Activated naive CD4-positive, alpha-beta T cell treated with anti-CD3 and anti-CD28 coated beads, Interleukin-2, amount 10 ng/mL, durations not matched to agents 7 days and 5 days (primary cell): ENCODE measurements around the gene PIK3AP1.
A peak's percentile ranks its signal among the peaks of the same experiment; 100 is the strongest.

Experiments used
- CTCF ChIA-PET: fragments of 350-600 bp; sonication (Branson Sonifier 250); formaldehyde crosslinking; loops from one replicate; lab custom pipeline; 2021; ENCODE audit warnings: antibody characterized with exemption; lab: Charles Lee
- DNase-seq: peaks from one replicate; pipeline ENCODE4 v3.0.0-alpha.2; 2020
- H3K27ac Mint-ChIP-seq: one replicate; pipeline ENCODE4 v1.8.0; 2021; ENCODE audit warnings: mild to moderate bottlenecking, moderate library complexity, mixed read lengths
- H3K27me3 Mint-ChIP-seq: one replicate; pipeline ENCODE4 v1.8.0; 2021; ENCODE audit warnings: mild to moderate bottlenecking, mixed read lengths
- H3K36me3 Mint-ChIP-seq: one replicate; pipeline ENCODE4 v1.8.0; 2021; ENCODE audit warnings: mixed read lengths
- H3K4me1 Mint-ChIP-seq: one replicate; pipeline ENCODE4 v1.8.0; 2021; ENCODE audit warnings: mixed read lengths
- H3K4me3 Mint-ChIP-seq: one replicate; pipeline ENCODE4 v1.8.0; 2021; ENCODE audit warnings: mild to moderate bottlenecking, moderate library complexity, mixed read lengths
- H3K9me3 Mint-ChIP-seq: one replicate; pipeline ENCODE4 v1.8.0; 2021; ENCODE audit warnings: mixed read lengths

The PIK3AP1 gene

DNA sequence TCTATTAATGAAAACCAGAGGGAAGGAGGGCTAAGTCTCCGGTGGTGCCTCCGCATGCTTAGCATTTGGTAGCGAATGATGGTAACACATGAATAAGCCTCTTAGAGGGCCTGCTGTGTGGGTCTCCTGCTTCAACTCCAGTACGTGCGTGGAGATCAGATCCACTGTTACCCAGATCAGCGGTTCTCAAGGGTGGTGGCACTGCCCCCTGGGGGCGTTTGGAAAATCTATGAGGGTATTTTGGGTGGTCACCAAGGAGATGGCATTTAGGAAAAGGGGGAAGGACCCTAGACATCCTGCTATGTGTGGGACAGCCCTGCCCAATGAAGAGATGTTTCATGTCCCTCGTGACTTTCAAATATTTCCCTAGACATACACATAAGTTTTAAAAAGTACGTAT, 76.4 kb downstream of the PIK3AP1 start:
- peaks cover 26% of the 10 kb centered on the region for H3K27me3 Mint-ChIP-seq
- peaks cover 14% of the 10 kb centered on the region for H3K4me1 Mint-ChIP-seq
- DNase-seq: no peak
- H3K27ac Mint-ChIP-seq: no peak overlapping the region
- no peaks in the 10 kb centered on the region for H3K9me3 Mint-ChIP-seq
- CTCF ChIA-PET: interaction anchor here (0.6 to 3.6 kb wide), 6 partner anchors 8 to 206 kb away, joined by 3 to 32 read pairs (median 4); no protein-coding TSS in a partner anchor
- H3K36me3 Mint-ChIP-seq: no peaks in the 10 kb centered on the region
- H3K4me3 Mint-ChIP-seq: no peak overlapping the region

GRCh38 chr10:96642973-96643372, 77.3 kb downstream of the PIK3AP1 start:
- Mint-ChIP-seq H3K36me3 (no peaks in the 10 kb centered on the region), H3K27ac (no peak overlapping the region), H3K4me1 (peaks cover 9% of the 10 kb centered on the region), H3K27me3 (peaks cover 26% of the 10 kb centered on the region), H3K4me3 (no peak overlapping the region), H3K9me3 (no peaks in the 10 kb centered on the region)
- peak; percentile 77 for DNase-seq
- CTCF ChIA-PET: interaction anchor here (0.6 to 3.6 kb wide), 14 partner anchors 9 to 384 kb away, joined by 3 to 32 read pairs (median 4); no protein-coding TSS in a partner anchor

DNA sequence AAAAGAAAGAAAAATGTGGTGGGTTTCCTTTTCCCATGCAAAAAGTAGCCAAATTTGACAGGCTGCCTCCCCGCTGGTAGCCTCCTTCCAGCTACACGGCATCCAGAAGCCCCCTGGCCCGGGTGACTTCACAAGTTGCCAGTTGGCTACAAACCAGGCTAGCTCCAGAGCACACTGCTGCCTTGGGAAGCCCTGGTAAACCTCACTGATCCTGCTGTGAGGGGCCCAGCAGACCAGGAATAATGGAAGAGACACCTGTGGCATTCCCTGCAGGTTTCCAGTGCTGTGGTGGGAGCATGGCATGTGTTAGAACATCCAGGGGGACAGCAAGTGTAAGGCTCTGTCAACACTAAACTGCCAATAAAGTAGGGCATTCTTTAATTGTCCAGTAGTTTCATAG, 77.8 kb downstream of the PIK3AP1 start:
- no peak for DNase-seq
- Mint-ChIP-seq H3K4me1 (peaks cover 7% of the 10 kb centered on the region), H3K36me3 (no peaks in the 10 kb centered on the region), H3K9me3 (no peaks in the 10 kb centered on the region), H3K27me3 (peaks cover 31% of the 10 kb centered on the region), H3K27ac (no peak overlapping the region), H3K4me3 (no peak overlapping the region)
- CTCF ChIA-PET: interaction anchor here (0.8 to 3.6 kb wide), 10 partner anchors 9 to 383 kb away, joined by 3 to 32 read pairs (median 4); no protein-coding TSS in a partner anchor

GRCh38 chr10:96641396-96642295, 78.7 kb downstream of the PIK3AP1 start:
- peaks cover 1% of the 10 kb centered on the region for H3K4me1 Mint-ChIP-seq
- no peak overlapping the region for H3K4me3 Mint-ChIP-seq
- H3K27ac Mint-ChIP-seq: no peak overlapping the region
- CTCF ChIA-PET: interaction anchor here (0.6 to 3.6 kb wide), 19 partner anchors 7 to 384 kb away, joined by 3 to 32 read pairs (median 4); partner anchors contain the start of gene PIK3AP1
- H3K27me3 Mint-ChIP-seq: peaks cover 31% of the 10 kb centered on the region
- no peaks in the 10 kb centered on the region for H3K36me3 Mint-ChIP-seq
- no peaks in the 10 kb centered on the region for H3K9me3 Mint-ChIP-seq
- no peak for DNase-seq

- Mint-ChIP-seq H3K9me3 (no peaks in the 10 kb centered on the region), H3K4me3 (no peak overlapping the region), H3K27ac (no peak overlapping the region), H3K27me3 (peaks cover 26% of the 10 kb centered on the region), H3K36me3 (no peaks in the 10 kb centered on the region), H3K4me1 (no peaks in the 10 kb centered on the region)
- DNase-seq: no peak
- CTCF ChIA-PET: interaction anchor here (0.7 to 3.2 kb wide), 9 partner anchors 30 to 385 kb away, joined by 3 to 28 read pairs (median 4); partner anchors contain the start of gene PIK3AP1
Measured at GRCh38 chr10:96639899-96640298, 80.4 kb downstream of the PIK3AP1 start.

GRCh38 chr10:96638696-96639095, 81.6 kb downstream of the PIK3AP1 start:
- no peak for DNase-seq
- no peaks in the 10 kb centered on the region for H3K36me3 Mint-ChIP-seq
- no peak overlapping the region for H3K4me3 Mint-ChIP-seq
- H3K27me3 Mint-ChIP-seq: peaks cover 26% of the 10 kb centered on the region
- H3K4me1 Mint-ChIP-seq: no peaks in the 10 kb centered on the region
- H3K27ac Mint-ChIP-seq: no peak overlapping the region
- CTCF ChIA-PET: interaction anchor here (1.3 to 2.4 kb wide), 4 partner anchors 38 to 398 kb away, joined by 3 to 9 read pairs (median 5); no protein-coding TSS in a partner anchor
- no peaks in the 10 kb centered on the region for H3K9me3 Mint-ChIP-seq

DNA sequence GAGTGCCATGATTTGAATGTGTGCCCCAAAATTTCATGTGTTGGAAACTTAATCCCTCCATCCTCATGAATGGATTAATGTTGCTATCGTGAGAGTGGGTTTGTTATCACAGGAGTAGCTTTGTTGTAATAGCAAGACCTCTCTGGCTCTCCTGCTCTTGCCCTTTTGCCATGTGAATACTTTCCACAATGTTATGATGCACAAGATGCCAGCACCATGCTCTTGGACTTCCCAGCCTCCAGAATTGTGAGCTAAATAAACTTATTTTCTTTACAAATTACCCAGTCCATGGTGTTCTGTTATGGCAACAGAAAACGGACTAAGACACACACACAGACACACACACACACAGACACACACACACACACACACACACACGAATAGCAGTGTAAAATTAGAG, 82.2 kb downstream of the PIK3AP1 start:
- H3K9me3 Mint-ChIP-seq: no peaks in the 10 kb centered on the region
- CTCF ChIA-PET: interaction anchor here (1.3 to 2.1 kb wide), 2 partner anchors 387 to 399 kb away, joined by 5 read pairs; no protein-coding TSS in a partner anchor
- no peak for DNase-seq
- H3K36me3 Mint-ChIP-seq: no peaks in the 10 kb centered on the region
- H3K27ac Mint-ChIP-seq: no peak overlapping the region
- peaks cover 26% of the 10 kb centered on the region for H3K27me3 Mint-ChIP-seq
- no peaks in the 10 kb centered on the region for H3K4me1 Mint-ChIP-seq
- no peak overlapping the region for H3K4me3 Mint-ChIP-seq

DNA sequence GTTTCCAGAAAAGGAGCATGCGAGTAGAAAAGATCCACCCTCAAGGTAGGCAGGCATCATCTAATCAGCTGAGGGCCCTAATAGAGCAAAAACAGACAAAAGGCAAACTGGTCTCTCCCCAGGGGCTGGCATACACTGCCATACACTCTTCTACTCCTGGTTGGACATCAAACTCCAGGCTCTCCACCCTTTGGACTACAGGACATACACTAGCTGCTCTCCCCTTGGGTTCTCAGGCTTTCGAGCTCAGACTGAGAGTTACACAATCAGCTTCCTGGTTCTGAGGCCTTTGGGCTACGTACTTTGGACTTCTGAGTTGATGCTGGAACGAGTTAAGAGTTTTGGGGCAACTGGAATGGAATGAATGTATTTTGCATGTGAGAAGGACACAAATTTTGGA, 82.6 kb downstream of the PIK3AP1 start:
- Mint-ChIP-seq H3K4me3 (no peak overlapping the region), H3K27me3 (peaks cover 22% of the 10 kb centered on the region), H3K36me3 (no peaks in the 10 kb centered on the region), H3K4me1 (no peaks in the 10 kb centered on the region), H3K27ac (no peak overlapping the region), H3K9me3 (no peaks in the 10 kb centered on the region)
- CTCF ChIA-PET: interaction anchor here (1.3 to 2.1 kb wide), 2 partner anchors 388 to 399 kb away, joined by 5 read pairs; no protein-coding TSS in a partner anchor
- no peak for DNase-seq

DNA sequence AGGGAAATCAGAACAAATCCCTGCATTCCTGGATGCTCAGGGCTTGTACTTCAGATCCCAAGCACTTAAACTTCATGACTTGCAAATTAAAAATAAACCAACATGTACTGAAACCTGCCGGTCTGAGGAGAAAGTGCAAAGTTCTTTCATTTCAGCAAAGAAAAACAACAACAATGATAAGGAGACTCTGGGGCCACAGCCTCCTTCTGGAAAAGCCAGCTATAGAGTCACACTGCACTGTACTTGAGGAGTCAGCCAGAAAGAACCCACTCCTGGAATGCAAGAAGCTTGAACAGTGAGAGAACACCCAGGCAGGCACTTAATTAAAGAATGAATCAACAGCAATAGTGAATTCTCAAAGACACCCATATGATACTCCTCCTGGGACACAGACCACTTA, 83.8 kb downstream of the PIK3AP1 start:
- Mint-ChIP-seq H3K27me3 (peaks cover 15% of the 10 kb centered on the region), H3K36me3 (no peaks in the 10 kb centered on the region), H3K4me3 (no peak overlapping the region), H3K9me3 (no peaks in the 10 kb centered on the region), H3K4me1 (no peaks in the 10 kb centered on the region), H3K27ac (no peak overlapping the region)
- no peak for DNase-seq
- CTCF ChIA-PET: no interaction called here

DNA sequence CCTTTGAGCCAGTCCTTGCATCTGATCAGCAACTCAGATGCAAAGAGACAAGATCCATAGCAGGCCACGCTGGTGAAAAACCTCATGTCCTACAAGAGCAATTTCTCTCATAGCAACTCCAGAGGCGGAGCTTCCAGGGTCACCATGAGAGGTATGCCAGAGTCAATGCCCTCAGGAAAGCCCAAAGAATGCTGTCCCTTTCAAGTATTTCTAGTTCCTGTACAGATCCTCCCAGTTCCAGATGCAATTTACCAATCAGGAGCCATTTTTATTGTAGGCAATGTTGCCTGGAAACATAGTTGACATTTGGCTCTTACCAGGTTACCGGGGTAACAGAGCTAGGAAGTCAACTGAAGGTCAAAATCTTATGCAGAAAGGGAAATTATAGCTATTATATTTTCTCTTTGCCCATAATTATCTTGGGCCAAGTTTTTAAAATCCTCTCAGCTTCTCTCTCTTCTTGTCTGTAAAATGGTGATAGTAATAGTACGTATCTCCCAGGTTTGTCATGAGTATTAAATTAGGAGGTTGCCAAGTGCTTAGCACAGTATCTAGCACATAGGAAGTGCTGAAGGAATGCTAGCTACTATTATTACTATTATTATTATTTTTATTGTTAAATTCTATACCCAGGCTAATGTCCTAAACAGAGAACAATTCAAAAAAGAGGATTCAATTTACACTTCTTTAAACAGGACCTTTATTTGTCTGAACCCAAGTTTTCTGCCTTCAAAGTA, 87.2 kb downstream of the PIK3AP1 start:
- Mint-ChIP-seq H3K27ac (no peak overlapping the region), H3K4me3 (no peak overlapping the region), H3K27me3 (peaks cover 10% of the 10 kb centered on the region), H3K9me3 (no peaks in the 10 kb centered on the region), H3K36me3 (no peaks in the 10 kb centered on the region), H3K4me1 (no peaks in the 10 kb centered on the region)
- CTCF ChIA-PET: interaction anchor here (1.1 kb wide), 1 partner anchor 10 kb away, joined by 6 read pairs; no protein-coding TSS in a partner anchor
- no peak for DNase-seq

DNA sequence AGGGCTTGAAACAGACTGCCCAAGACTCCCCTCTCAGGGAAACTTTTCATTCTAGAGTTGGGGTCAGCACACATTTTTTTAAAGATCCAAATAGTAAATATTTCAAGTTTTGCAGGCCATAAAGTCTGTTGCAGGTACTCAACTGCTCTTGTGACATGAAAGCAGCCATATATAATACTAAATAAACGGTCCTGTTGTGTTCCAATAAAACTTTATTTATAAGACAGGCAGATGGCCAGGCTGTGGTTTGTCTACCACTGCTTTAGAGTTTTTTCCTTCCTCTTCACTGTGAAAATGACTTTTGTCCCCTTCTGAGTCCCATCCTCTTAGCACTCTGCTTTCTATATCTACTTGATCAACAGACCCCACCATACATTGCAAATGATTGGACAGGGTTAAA, 93.0 kb downstream of the PIK3AP1 start:
- Mint-ChIP-seq H3K27ac (no peak overlapping the region), H3K9me3 (no peaks in the 10 kb centered on the region), H3K27me3 (peaks cover 9% of the 10 kb centered on the region), H3K4me1 (no peaks in the 10 kb centered on the region), H3K4me3 (no peak overlapping the region), H3K36me3 (no peaks in the 10 kb centered on the region)
- no peak for DNase-seq
- CTCF ChIA-PET: no interaction called here

- Mint-ChIP-seq H3K4me1 (no peaks in the 10 kb centered on the region), H3K36me3 (no peaks in the 10 kb centered on the region), H3K27ac (no peak overlapping the region), H3K4me3 (no peak overlapping the region), H3K27me3 (peaks cover 9% of the 10 kb centered on the region), H3K9me3 (no peaks in the 10 kb centered on the region)
- peak; percentile 37 for DNase-seq
- CTCF ChIA-PET: no interaction called here
Measured at GRCh38 chr10:96626795-96627194, 93.5 kb downstream of the PIK3AP1 start.

GRCh38 chr10:96625173-96625572, 95.1 kb downstream of the PIK3AP1 start:
- Mint-ChIP-seq H3K4me3 (no peak overlapping the region), H3K27ac (no peak overlapping the region), H3K27me3 (peaks cover 5% of the 10 kb centered on the region), H3K4me1 (no peaks in the 10 kb centered on the region), H3K36me3 (no peaks in the 10 kb centered on the region), H3K9me3 (no peaks in the 10 kb centered on the region)
- no peak for DNase-seq
- CTCF ChIA-PET: no interaction called here
